HuH-7.5 (cell line): ENCODE results near the gene UQCC3.
"Not testable (repeated sequence)": the region's sequence is repeated elsewhere in the genome, so short reads cannot be mapped to it uniquely, and the experiment has no call there.

ENCODE experiments used
- DNase-seq: peaks from one replicate; pipeline ENCODE4 v3.0.0; 2011; ENCODE audit warnings: low spot score

The UQCC3 gene

DNA sequence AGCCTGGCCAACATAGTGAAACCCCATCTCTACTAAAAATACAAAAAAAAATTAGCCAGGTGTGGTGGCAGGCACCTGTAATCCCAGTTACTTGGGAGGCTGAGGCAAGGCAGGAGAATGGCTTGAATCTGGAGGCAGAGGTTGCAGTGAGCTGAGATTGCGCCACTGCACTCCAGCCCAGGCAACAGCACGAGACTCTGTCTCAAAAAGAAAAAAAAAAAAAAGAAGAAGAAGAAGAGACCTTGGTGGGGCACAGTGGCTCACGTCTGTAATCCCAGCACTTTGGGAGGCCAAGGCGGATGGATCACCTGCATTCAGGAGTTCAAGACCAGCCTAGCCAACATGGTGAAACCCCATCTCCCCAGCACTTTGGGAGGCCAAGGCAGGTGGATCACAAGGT, 32.4 kb downstream of the UQCC3 start:
- DNase-seq: not testable (repeated sequence)

DNA sequence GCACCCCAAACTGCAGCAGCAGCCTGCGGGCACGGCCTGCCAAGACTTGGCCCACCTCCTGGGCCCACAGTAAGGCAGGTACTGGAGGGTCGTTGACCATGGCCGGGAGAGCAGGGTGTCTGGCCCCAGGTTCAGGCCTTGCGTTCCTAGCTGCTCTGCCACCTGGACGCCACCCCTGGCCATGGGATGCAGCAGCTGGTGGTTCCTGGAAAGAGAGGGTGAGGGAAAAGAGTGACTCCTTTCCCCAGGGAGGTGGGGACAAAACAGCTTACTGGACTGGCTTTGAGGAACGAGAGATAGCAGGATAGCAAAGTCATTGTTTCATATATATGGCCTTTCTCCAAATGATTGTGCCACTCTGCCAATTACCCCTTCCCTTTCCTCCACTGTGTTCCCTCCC, 33.9 kb downstream of the UQCC3 start:
- DNase-seq: no peak

DNA sequence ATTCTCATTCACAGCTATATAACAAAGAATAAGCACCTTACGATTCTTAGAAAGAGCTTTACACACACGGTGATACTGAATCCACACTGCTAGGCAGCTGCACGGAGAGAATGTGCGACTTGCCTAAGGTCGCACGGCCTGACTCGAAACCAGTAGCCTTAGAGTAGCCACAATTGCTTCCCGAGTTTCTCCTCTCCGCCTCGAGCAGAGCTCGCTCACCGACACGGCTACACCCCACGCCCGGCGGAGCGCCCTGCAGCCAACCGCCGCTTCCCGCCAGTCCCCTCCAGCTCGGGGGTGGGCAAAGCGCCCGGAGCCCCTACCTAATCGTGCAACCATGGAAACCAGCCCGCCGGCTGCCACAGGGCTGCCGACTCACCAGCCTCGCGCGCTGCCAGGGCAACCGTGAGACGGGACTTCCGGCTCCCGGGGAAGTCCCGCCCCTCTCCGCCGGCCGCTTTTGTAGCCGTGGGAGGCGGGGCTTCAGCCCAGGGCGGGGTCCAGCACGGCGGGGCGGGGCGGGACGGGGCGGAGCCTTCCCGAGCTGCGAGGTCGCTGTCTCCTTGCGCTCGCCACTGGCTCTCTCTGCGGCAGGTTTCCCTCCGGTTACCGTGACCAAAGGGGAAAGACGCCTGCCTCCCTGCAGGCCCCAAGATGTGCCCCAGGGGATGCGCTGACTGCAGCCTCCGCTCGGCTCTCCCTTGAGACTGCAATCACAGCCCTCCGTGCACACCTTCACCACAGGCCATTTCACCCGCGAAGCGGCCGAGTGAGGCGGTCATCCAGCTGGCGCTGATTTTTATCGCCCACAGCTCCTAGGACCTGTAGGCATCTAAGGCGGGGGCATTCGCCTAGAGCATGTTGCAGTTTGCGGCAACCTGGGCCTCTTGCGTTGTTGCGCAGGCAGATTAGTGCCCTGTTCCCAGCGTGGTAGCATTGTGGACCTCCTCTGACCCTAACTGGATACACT, 34.7 kb downstream of the UQCC3 start:
- peak; percentile 90 for DNase-seq

DNA sequence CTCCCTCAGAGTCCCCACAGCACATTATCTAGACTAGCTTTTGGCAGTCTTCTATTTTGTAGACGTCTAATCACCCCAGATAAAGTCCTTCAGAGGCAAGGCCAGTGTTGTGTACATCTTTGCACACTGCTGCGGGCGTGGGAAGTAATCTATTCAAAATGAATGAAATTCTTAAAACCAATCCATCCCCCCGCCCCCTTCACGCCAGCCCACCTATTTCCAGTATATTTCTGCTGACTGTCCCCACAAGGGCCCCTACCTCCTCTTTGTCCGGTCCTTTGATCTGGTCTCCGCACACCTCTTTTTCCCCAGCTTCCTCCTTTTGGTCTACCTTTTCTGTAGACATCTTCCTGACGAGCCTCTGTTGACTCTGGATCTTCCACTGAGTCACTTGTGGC, 35.4 kb downstream of the UQCC3 start:
- no peak for DNase-seq

DNA sequence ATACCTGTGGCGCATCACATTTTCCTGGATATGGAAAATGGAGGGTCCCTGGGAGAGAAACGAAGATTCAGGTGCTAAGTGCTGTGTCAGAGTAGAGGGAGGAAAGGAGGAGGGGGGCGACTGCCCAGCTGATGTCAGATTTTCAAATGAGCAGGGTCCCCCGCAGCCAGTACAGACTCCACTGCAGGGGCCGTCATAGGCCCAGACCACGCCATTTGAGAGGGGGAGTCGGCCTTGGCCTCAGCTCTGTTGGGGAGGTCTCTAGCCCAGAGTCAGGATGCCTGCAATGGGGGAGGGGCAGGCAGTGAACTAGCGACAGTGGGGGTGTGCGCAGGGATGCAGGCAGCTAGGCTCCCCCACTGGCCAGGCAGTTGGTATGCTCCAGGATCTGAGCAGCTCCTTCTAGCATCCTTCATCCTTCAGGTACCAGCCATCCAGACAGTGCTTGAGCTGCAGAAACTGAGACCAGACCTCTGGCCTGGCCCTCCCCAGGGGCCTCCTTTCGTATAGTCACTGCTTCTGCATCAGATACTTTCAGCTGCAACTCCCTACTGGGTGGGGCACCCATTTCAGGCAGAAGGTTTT, 35.9 kb downstream of the UQCC3 start, which contains the start of the genes BSCL2 and GNG3:
Gene BSCL2, minus strand, starts transcription at position 148 of the 585 bp plus-strand sequence. CDS start 229 bp downstream, outside the sequence.
Gene GNG3, plus strand, starts transcription at position 400 of the 585 bp plus-strand sequence. CDS start 620 bp downstream, outside the sequence.
- DNase-seq: no peak

DNA sequence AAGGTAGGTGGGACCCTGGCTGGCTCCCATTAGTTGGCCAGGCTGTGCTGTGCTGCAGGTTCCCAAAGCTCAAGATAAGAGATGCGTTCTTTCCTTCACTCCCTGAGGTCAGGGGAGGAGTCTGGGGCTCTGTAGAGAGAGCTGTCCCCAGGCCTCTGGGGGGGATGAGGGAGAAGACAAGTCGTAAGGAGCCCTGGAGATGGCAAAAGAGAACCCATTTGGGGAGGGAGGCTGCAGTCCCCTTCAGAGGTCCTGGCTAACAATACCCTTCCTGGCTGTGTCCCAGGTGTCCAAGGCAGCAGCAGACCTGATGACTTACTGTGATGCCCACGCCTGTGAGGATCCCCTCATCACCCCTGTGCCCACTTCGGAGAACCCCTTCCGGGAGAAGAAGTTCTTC, 36.9 kb downstream of the UQCC3 start:
- no peak for DNase-seq

DNA sequence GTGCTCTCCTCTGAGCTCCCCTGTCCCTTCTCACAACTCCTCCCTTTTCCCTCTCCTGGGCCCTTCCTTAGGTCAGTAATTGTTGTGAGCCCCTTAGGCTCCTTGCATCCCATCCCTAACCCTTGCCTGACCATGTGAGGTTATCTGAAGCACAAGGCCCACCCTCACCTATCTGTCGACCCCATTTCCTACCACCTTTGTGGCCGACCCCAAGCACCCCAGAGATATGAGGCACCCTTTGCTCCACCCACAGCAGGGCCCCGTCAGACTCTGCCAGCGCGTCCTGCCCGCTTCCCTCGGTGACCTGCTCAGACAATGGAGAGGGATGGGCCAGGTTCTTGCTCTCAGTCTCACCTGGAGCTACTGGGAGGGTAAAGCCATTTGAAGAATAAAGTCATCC, 37.3 kb downstream of the UQCC3 start:
- no peak for DNase-seq

DNA sequence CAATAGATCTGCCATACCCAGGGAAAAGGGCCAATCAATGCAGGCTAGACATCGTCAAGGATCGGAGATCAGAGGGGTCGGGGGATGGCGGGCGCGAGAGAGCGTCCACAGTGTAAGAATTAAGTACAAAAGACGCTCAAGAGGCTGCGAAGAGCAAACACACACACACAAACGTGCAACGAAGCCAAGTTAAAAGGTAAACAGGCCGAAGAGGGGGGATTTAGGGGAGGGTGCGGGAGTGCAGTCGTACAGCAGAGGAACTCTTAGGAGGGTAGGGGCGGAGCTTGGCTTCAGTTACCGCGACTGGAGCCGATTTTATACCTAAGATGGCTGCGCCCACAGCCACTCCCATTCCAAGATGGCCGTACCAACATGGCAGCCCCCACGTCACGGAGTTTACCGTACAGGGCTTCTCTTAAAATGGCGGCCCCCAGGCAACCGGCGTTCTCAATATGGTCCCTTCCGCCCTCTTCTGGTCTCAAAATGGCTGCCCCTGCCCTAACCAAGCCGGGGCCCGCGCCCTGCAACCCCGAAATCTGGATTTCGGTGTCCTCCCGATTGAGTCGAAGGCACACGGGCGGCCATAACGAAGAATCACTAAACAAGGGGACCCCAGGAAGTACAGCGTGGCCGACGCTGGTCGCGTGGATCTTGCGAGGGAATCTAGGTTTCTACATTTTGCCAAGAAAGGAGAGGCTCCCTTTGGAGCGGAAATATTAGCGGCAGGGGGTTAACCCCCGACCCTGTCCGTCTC, 38.0 kb downstream of the UQCC3 start:
- no peak for DNase-seq

DNA sequence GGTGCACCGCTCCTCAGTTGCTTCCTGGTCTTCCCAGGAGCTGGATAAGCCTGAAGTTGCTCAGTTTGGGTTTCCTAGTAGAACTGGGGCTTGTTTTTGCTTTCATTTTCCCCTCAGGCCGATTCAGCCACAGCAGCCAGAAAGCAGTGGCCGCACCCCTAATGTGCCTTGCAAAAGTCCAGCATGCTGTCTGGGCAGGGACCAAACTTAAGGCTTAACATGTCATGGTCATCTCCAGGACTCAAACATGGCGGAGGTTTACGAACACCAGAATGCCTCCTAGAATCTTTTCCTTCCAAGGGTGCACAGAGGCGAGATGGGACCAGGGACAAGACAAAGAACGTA, 38.5 kb downstream of the UQCC3 start:
- no peak for DNase-seq

DNA sequence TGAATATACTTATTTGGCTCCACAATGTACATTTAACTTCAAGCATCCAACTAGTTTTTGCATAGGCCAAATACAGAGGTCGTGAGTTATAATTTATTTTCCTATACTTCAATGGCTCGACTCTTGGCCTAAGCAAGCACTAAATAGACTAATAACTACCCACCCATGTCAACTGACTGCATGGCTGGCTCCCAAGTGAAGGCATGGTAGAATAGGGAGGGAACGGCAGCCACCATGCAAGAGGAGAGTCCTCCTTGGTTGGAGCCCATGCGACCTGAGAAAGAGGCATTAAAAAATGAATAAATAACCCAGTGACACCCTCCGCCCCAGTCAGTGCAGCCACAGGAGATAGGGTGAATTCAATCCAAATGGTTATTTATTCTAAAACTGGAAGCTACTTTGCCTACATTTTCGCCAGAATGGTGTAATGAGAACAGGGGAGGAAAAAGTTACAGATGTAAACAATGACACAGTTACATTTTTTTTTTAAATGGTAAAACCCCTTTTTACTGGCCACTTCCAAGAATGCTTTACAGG, 40.9 kb downstream of the UQCC3 start:
- no peak for DNase-seq

DNA sequence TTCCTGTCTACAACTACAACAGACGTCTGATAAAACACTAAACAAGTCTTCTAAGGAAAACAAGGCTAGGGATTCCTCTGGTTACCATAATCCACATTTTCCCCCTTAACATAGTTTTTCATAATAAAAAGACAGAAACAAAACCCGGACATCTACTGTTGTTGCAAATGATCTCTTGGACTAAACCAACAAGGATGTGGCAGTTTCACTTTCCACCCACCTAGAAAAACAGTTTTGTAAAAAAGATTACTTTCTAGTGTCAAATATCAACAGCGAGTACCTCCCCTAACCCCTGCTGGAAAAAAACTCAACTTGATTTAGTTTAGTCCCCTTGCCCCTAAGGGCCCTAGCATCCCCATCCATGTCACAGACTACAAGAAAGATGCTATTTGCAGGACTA, 41.4 kb downstream of the UQCC3 start:
- DNase-seq: no peak

DNA sequence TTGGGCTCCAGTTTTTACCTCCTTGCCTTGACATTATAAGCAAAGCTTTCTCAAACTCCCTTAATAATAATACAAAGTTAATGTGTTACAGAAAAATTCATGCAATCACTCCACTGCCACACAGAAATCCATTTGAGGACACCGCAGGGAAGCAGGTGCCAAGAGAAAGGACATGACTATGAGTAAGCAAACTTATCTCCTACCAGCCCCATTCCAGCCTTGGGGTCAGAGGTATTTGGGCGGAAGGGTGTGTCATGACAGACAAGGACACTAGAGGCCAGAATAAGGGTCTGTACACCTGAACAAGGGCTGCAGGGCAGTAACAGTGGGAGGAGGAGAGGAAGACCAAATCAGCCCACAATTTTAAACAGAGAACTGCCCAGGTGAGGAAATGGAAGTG, 41.9 kb downstream of the UQCC3 start:
- no peak for DNase-seq

DNA sequence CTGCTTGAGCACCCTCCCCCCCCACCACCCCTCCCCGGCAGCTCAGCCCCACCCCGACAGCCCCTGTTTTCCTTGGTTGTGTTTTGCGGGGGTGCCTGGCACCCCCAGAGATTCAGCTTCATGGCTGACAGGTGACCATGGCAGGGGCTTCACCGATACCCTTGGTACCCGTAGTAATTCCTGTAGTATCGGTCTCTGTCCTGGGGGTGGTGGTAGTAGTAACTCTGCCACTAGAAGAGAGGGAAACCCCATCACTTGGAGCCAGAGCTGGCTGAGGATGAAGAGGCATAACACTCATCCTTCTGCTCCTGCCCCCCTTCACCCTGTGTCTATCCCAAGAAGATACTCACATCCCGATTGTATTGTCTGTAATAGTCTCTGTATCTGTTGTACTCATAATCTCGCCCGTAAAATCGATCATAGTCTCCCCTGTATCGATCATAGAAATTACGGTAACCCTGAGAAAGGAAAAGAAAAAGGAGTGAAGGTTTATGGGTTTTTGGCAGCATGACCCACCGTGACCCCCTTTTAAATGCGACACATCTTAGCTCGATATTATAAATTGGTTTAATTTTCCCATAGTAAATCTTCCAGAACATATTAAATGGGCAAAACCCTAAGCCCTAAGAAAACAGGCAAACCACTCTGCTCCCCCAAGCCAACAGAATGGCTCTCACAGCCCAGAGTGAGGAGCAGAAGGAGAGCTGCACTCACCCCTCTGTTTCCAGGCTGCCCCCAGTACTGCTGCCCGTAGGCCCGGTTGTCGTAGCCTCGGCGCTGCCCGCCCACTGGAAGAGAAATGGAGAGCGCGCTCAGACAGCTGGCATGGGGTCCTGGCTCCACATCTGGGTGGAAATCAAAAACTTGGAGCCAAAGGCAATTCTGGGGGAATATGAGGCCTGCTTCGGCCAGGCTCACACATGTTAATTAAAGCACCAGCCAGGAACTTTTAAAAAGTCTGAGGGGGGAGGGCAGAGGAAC, 44.0 kb downstream of the UQCC3 start:
- no peak for DNase-seq

DNA sequence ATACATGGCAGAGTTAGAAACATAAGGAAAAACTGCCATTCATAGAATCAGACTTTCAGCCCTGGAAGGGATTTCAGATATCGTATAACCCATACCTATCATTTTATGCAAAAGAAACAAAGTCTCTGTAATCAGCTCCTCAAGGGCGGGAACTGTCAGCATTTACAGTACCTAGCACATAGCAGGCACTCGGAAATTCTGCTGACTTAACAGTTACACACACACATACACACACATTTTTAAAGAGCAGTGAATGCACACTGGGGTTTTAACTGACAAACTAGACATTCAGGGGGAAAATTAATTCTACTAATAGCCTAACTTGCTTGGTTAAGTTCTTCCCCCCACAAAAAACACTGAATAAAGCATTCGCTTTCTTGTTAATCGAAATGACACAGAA, 44.7 kb downstream of the UQCC3 start:
- DNase-seq: no peak

DNA sequence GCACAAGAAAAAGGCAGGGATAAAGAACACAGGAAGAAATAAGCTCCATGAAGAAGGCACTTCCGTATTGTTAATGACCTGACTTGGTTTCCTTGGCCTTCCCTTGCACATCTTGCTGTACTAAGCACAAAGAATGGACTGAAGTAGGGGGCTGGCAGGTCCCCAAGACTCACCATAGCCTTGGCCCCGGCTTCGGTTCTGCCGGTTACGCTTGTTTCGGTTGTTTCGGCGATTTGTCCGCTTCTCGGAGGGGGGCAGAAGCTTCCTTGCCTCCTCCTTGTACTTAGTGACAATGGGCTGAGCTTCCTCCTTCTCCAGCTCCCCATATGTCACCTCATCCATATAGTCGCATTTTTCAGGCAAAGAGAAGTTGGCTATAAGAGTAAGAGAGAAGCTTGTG, 45.3 kb downstream of the UQCC3 start:
- DNase-seq: no peak

DNA sequence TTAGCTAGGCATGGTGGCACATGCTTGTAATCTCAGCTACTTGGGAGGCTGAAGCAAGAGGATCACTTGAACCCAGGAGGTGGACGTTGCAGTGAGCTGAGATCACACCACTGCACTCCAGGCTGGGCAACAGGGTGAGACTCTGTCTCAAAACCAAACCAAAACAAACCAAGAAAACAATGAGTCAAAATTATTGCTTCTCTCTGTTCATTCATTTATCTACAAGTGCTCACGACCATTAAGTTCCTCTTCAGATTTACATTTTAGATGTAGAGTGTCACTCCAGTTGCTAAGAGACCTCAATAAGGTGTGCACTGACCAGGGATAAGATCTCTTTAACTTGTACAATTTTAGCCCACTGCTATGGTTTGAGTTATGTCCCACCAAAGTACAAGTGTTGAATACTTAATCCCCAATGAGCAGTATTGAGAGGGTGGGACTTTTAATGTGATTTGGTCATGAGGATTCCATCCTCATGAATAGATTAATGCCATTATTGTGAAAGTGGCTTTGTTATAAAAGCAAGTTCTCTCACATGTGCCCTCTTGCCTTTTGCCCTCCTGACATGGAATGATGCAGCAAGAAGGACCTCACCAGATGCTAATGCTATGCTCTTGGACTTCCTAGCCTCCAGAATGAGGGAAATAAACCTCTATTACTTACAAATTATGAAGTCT, 48.0 kb downstream of the UQCC3 start:
- DNase-seq: no peak

DNA sequence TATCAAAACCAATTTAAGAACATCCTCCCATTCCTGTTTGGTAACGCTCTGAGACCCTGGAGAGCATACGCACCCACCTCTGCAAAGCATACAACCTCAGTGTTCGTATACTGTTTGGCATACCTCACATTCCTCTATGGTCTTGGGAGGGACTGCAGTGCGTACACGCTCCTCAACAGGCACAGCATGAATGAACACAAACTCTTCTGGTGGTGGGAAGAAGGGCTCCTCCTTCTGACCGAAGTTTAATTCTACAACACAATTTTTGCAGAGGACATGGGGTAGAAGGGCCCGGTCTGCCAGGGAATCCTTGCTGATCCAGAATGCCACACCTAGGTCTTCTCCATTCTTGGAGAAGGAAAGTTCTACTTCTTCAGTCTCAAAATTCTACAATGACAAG, 50.5 kb downstream of the UQCC3 start:
- no peak for DNase-seq
